PFSK-1 (cell line): ENCODE measurements around the gene FKBP14.

Experiments
- FOXP2 ChIP-seq: optimal IDR thresholded peaks from 2 replicates; pipeline ENCODE3; 2011; ENCODE audit warnings: borderline replicate concordance, control low read depth, inconsistent platforms; ENCODE audit not compliant: insufficient read depth; ENCODE audit errors: extremely low read length, extremely low read depth
- POLR2AphosphoS5 ChIP-seq: IDR thresholded peaks from 2 replicates; pipeline ENCODE4 v1.6.1; 2012; ENCODE audit warnings: low read depth, mild to moderate bottlenecking, control low read depth, low read length, moderate library complexity
- REST ChIP-seq, 2 experiments: IDR thresholded peaks; 2 replicates each; pipeline versions ENCODE4 v1.6.1 to v1.8.0; 2011 to 2012; ENCODE audit warnings: low read depth in 2 of 2, low read length in 2 of 2, control low read depth in 1 of 2, inconsistent platforms in 1 of 2, mild to moderate bottlenecking in 1 of 2, moderate library complexity in 1 of 2; ENCODE audit not compliant: insufficient read depth in 1 of 2
- SIN3A ChIP-seq: IDR thresholded peaks from 2 replicates; pipeline ENCODE4 v1.6.1; 2012; ENCODE audit warnings: mild to moderate bottlenecking, low read length, moderate library complexity, borderline replicate concordance; ENCODE audit not compliant: insufficient read depth
- TAF1 ChIP-seq: IDR thresholded peaks from 2 replicates; pipeline ENCODE4 v1.6.1; 2012; ENCODE audit warnings: low read length, control low read depth, borderline replicate concordance; ENCODE audit not compliant: insufficient read depth

The FKBP14 gene

GRCh38 chr7:29993140-29993539 is 33.4 kb downstream of the FKBP14 start:
- TF ChIP-seq POLR2AphosphoS5 (no peak), TAF1 (no peak)

- TF ChIP-seq REST (IDR thresholded peaks at IDR 0.05; ENCODE audit: insufficient read depth in 1 of 2, low read depth in 2 of 2, low read length in 2 of 2) (no peak), SIN3A (no peak), TAF1 (no peak)
These were observed 34.6 kb downstream of the FKBP14 start for GRCh38 chr7:29991937-29992336.

GRCh38 chr7:29990931-29991330 is 35.6 kb downstream of the FKBP14 start:
- TF ChIP-seq POLR2AphosphoS5 (no peak), TAF1 (no peak), SIN3A (no peak), FOXP2 (no peak), REST (IDR thresholded peaks at IDR 0.05; ENCODE audit: insufficient read depth in 1 of 2, low read depth in 2 of 2, low read length in 2 of 2) (no peak)

GRCh38 chr7:29989257-29989995 is 37.1 kb downstream of the FKBP14 start, which contains the start of gene SCRN1:
TSS of gene SCRN1 (minus strand) at chr7:29989801. CDS start at chr7:29969067, 20,734 bp downstream.
- TF ChIP-seq FOXP2 (no peak), SIN3A (no peak), TAF1 (no peak), REST (IDR thresholded peaks at IDR 0.05; ENCODE audit: insufficient read depth in 1 of 2, low read depth in 2 of 2, low read length in 2 of 2) (no peak), POLR2AphosphoS5 (no peak)

- TF ChIP-seq REST (IDR thresholded peaks at IDR 0.05; ENCODE audit: insufficient read depth in 1 of 2, low read depth in 2 of 2, low read length in 2 of 2) (no peak), TAF1 (no peak), SIN3A (no peak), POLR2AphosphoS5 (no peak)
These were observed 37.9 kb downstream of the FKBP14 start for GRCh38 chr7:29988424-29989256.
